ENCODE results near the gene FAM3C. TPM values are rescaled to one million over a fixed set of nuclear protein-coding genes. Genes with fewer than 3 reads are reported as not detected.

FAM3C gene
- total and polyA plus RNA-seq, 2 of the 4 experiments (the other 2 are of a cell fraction): 11.5 to 45.8 TPM

- ATAC-seq (ENCODE audit: low read depth): no peak
- no peaks in the 10 kb centered on the region for H3K9me1 ChIP-seq (ENCODE audit: insufficient read depth, low read length)
- H2AK5ac ChIP-seq (ENCODE audit: low read depth, low read length): no peak overlapping the region
- H3K4ac ChIP-seq (ENCODE audit: low read depth, low read length): no peak overlapping the region
- ChIA-PET CTCF (interaction anchor here (1.2 kb wide), 1 partner anchor 34 kb away, joined by 4 read pairs; the partner anchor contains the start of gene FAM3C), POLR2A (ENCODE audit: unreplicated experiment) (no interaction called here)
- BruUV-seq (replicated peaks): no TSS peak
- dilution Hi-C loops (cut with HindIII; ENCODE audit: low sequenced_read_pairs, unreplicated experiment): no loop called here
- 60% methylated on average over 1 of the region's 1 CpG; no CpG with 5 or more reads in 1 of the 2 experiments for WGBS, 2 experiments (ENCODE audit: extremely low coverage in 2 of 2, insufficient read length in 1 of 2)
- H2BK20ac ChIP-seq (ENCODE audit: low read depth, low read length): no peak overlapping the region
- H3K36me3 ChIP-seq (ENCODE audit: control insufficient read depth, insufficient read depth, low read length): no peaks in the 10 kb centered on the region
- in situ Hi-C loops (cut with MboI; ENCODE audit: low sequenced_read_pairs): no loop called here
- no peak overlapping the region for H3K18ac ChIP-seq (ENCODE audit: low read depth, low read length)
- no peak overlapping the region for H4K5ac ChIP-seq (ENCODE audit: low read depth, low read length)
- H3K56ac ChIP-seq (ENCODE audit: extremely low read depth, insufficient read depth, low read length): no peak overlapping the region
- intact Hi-C loops (cut with micrococcal nuclease): no loop called here
- H3K14ac ChIP-seq (replicated peaks; ENCODE audit: low read depth, low read length): no peak overlapping the region
- H2AFZ ChIP-seq (replicated peaks; ENCODE audit: low read length, poor library complexity): no peak overlapping the region
- H4K8ac ChIP-seq (ENCODE audit: low read depth in 2 of 2, low read length in 2 of 2): no peak overlapping the region
- H3K27me3 ChIP-seq (ENCODE audit: control insufficient read depth, insufficient read depth, low read length): no peaks in the 10 kb centered on the region
- DNase-seq: no peak
- no peak overlapping the region for H3K27ac ChIP-seq (ENCODE audit: insufficient read depth, low read length)
- H2AK9ac ChIP-seq (replicated peaks; ENCODE audit: low read depth, low read length, poor library complexity): no peak overlapping the region
- no peak overlapping the region for H2BK120ac ChIP-seq (ENCODE audit: low read depth, low read length)
- no peak overlapping the region for H2BK5ac ChIP-seq (ENCODE audit: low read depth, low read length, poor library complexity, severe bottlenecking)
- no peak overlapping the region for H3K23ac ChIP-seq (ENCODE audit: low read depth, low read length)
- no peaks in the 10 kb centered on the region for H4K20me1 ChIP-seq (ENCODE audit: insufficient read depth, low read length)
- no peak for TF ChIP-seq USF2 (IDR thresholded peaks at IDR 0.05; ENCODE audit: low read depth, low read length)
- TF ChIP-seq CHD1 (IDR thresholded peaks at IDR 0.05; ENCODE audit: low read depth, low read length): no peak
- no peak for TF ChIP-seq RFX5 (IDR thresholded peaks at IDR 0.05; ENCODE audit: low read depth, low read length)
- no peak for TF ChIP-seq MXI1 (IDR thresholded peaks at IDR 0.05; ENCODE audit: borderline replicate concordance, low read depth, low read length)
- TF ChIP-seq, protein P1, sequence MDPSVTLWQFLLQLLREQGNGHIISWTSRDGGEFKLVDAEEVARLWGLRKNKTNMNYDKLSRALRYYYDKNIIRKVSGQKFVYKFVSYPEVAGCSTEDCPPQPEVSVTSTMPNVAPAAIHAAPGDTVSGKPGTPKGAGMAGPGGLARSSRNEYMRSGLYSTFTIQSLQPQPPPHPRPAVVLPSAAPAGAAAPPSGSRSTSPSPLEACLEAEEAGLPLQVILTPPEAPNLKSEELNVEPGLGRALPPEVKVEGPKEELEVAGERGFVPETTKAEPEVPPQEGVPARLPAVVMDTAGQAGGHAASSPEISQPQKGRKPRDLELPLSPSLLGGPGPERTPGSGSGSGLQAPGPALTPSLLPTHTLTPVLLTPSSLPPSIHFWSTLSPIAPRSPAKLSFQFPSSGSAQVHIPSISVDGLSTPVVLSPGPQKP (IDR thresholded peaks at IDR 0.05; ENCODE audit: borderline replicate concordance, low read depth, low read length): no peak
- peaks cover 2% of the 10 kb centered on the region; the same call in 1 of the 2 replicates for H3K4me1 ChIP-seq (ENCODE audit: control insufficient read depth, insufficient read depth, low read length)
- no peak overlapping the region for H2BK15ac ChIP-seq (ENCODE audit: low read depth, low read length)
- no peak overlapping the region for H3K4me2 ChIP-seq (ENCODE audit: low read depth, low read length)
- no peak overlapping the region for H3K4me3 ChIP-seq (ENCODE audit: insufficient read depth, low read depth, low read length)
- H3K9me3 ChIP-seq (ENCODE audit: control insufficient read depth, insufficient read depth, low read length): no peaks in the 10 kb centered on the region
- no peak overlapping the region for H4K91ac ChIP-seq (ENCODE audit: insufficient read depth, low read depth, low read length)
- H3K9ac ChIP-seq (ENCODE audit: low read depth, low read length): no peak overlapping the region
- no peaks in the 10 kb centered on the region for H3K79me1 ChIP-seq (ENCODE audit: low read depth in 1 of 2, low read length in 2 of 2)
Observed at GRCh38 chr7:121430558-121430957, 34.5 kb upstream of the FAM3C start.

Measured in IMR-90 (cell line).